MM.1S (cell line): ENCODE results near the gene KIAA0513.

Experiments used
- DNase-seq: peaks from one replicate; pipeline ENCODE4 v3.0.0-alpha.2; 2015
- H2AFZ ChIP-seq: fragments of 300-600 bp; sonication (generic); 2 replicates; pipeline ENCODE4 v1.6.0; 2016; ENCODE audit warnings: antibody characterized with exemption, low read length
- H3F3A ChIP-seq: fragments of 300-600 bp; sonication (generic); 2 replicates; pipeline ENCODE4 v1.6.1; 2016; ENCODE audit warnings: mild to moderate bottlenecking, antibody characterized with exemption, low read length, moderate library complexity, mixed read lengths; ENCODE audit not compliant: insufficient read depth
- H3K27ac ChIP-seq: fragments of 300-600 bp; sonication (generic); 2 replicates; pipeline ENCODE4 v1.5.1; 2016; ENCODE audit warnings: mild to moderate bottlenecking, low read length
- H3K27me3 ChIP-seq: fragments of 300-600 bp; sonication (generic); replicated peaks from 2 replicates; pipeline ENCODE4 v1.6.0; 2016; ENCODE audit warnings: low read length; ENCODE audit not compliant: insufficient read depth
- H3K36me3 ChIP-seq: fragments of 300-600 bp; sonication (generic); replicated peaks from 2 replicates; pipeline ENCODE4 v1.6.1; 2016; ENCODE audit warnings: mild to moderate bottlenecking, low read length, mixed read lengths; ENCODE audit not compliant: insufficient read depth
- H3K4me1 ChIP-seq: fragments of 300-600 bp; sonication (generic); 2 replicates; pipeline ENCODE4 v1.6.1; 2016; ENCODE audit warnings: low read length, mixed read lengths
- H3K4me2 ChIP-seq: fragments of 300-600 bp; sonication (generic); 2 replicates; pipeline ENCODE4 v1.6.0; 2016; ENCODE audit warnings: low read depth, low read length
- H3K4me3 ChIP-seq: fragments of 300-600 bp; sonication (generic); 2 replicates; pipeline ENCODE4 v1.5.1; 2016; ENCODE audit warnings: low read length, mixed read lengths
- H3K79me2 ChIP-seq: fragments of 300-600 bp; sonication (generic); 2 replicates; pipeline ENCODE4 v1.6.1; 2016; ENCODE audit warnings: mixed run types, low read length, mixed read lengths
- H3K9ac ChIP-seq: fragments of 300-600 bp; sonication (generic); 2 replicates; pipeline ENCODE4 v1.6.1; 2016; ENCODE audit warnings: low read length, mixed read lengths
- H3K9me2 ChIP-seq: fragments of 300-600 bp; sonication (generic); replicated peaks from 2 replicates; pipeline ENCODE4 v1.6.1; 2016; ENCODE audit warnings: mild to moderate bottlenecking, low read length, mixed read lengths; ENCODE audit not compliant: insufficient read depth
- H3K9me3 ChIP-seq: fragments of 300-600 bp; sonication (generic); replicated peaks from 2 replicates; pipeline ENCODE4 v1.6.1; 2016; ENCODE audit warnings: mild to moderate bottlenecking, low read length, mixed read lengths; ENCODE audit not compliant: insufficient read depth
- H4K20me1 ChIP-seq: fragments of 300-600 bp; sonication (generic); 2 replicates; pipeline ENCODE4 v1.6.1; 2016; ENCODE audit warnings: mild to moderate bottlenecking, low read length, moderate library complexity, mixed read lengths; ENCODE audit not compliant: insufficient read depth
- CTCF ChIP-seq: fragments of 300-600 bp; sonication (generic); IDR thresholded peaks from 2 replicates; pipeline ENCODE4 v1.5.1; 2016; ENCODE audit warnings: antibody characterized with exemption, low read length, mixed read lengths
- EZH2 ChIP-seq: fragments of 300-600 bp; sonication (generic); optimal IDR thresholded peaks from 2 replicates; pipeline ENCODE3; 2017; ENCODE audit warnings: low read depth, mild to moderate bottlenecking, antibody characterized with exemption, low read length, mixed read lengths
- EZH2phosphoT487 ChIP-seq: fragments of 300-600 bp; sonication (generic); IDR thresholded peaks from 2 replicates; pipeline ENCODE4 v1.6.1; 2018; ENCODE audit warnings: antibody characterized with exemption, low read length

Gene KIAA0513

DNA sequence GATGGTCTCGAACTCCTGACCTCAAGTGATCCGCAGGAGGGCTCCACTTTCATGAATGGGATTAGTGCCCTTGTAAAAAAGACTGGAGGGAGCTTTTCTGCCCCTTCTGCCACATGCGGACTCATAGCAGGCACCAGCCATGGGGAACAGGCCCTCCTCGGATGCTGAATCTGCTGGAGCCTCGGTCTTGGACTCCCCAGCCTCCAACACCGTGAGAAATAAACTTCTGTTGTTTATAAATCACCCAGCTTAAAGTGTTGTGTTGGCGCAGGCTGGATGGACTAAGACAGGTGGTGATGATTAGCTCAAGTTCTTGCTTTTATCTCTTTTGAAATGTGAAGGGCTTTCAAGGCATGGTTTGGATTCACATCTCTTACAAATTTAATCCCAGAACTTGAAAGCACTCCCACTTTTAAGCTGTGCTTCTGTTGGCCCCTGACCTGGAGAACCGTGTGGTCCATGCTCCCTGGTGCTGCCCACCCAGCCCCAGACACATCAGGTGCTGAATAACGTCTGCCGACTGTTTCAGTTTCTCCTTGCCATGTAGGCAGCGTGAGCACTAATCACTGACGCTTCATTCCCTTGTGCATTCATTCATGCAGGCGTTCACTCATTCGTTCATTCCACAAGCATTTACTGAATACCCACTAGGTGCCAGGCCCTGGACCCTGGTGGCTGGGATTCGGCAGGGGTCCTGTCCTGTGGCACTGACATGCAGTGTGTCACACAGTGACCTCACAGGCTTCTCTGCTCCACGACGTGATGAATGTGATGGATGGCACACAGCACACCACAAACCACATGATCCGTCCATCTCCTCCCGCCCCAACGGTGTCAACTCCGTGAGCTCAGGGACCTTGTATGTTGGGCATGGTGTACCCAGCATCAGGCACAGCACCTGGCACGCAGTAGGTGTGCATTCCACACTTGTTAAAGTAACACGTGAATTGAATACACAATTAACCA, 75.8 kb downstream of the KIAA0513 start:
- H3K9me3 ChIP-seq: no peaks in the 10 kb centered on the region
- no peak overlapping the region for H3K9ac ChIP-seq
- no peaks in the 10 kb centered on the region for H3K79me2 ChIP-seq
- no peak overlapping the region for H2AFZ ChIP-seq
- TF ChIP-seq CTCF (no peak), EZH2 (no peak), EZH2phosphoT487 (no peak)
- no peak overlapping the region for H3K27ac ChIP-seq
- no peaks in the 10 kb centered on the region for H3K9me2 ChIP-seq
- no peaks in the 10 kb centered on the region for H3K36me3 ChIP-seq
- no peaks in the 10 kb centered on the region for H4K20me1 ChIP-seq
- no peak overlapping the region for H3K4me3 ChIP-seq
- H3K4me2 ChIP-seq: no peak overlapping the region
- H3F3A ChIP-seq: no peaks in the 10 kb centered on the region
- H3K27me3 ChIP-seq: peaks cover 21% of the 10 kb centered on the region
- DNase-seq: no peak
- H3K4me1 ChIP-seq: no peaks in the 10 kb centered on the region

DNA sequence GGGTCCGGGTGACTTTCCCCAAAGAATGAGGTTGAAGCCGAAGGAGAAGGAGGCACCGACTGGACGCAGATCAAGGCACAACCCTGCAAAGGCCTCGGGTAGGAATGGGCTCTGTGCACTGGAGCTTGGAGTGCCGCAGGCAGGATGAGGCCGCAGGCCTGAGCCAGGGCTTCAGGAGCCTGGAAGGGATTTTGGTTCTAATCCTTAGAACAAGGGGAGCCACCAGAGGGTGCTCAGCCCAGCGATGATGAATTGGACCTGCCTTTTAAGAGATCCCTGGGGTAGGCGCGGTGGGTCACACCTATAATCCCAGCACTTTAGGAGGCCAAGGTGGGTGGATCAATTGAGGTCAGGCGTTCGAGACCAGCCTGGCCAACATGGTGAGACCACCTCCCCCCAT, 76.6 kb downstream of the KIAA0513 start:
- no peaks in the 10 kb centered on the region for H3K4me1 ChIP-seq
- no peak overlapping the region for H3K9ac ChIP-seq
- DNase-seq: no peak
- H3K4me3 ChIP-seq: no peak overlapping the region
- H3K27me3 ChIP-seq: peaks cover 21% of the 10 kb centered on the region
- no peaks in the 10 kb centered on the region for H3F3A ChIP-seq
- no peaks in the 10 kb centered on the region for H4K20me1 ChIP-seq
- TF ChIP-seq EZH2phosphoT487: no peak
- no peak for TF ChIP-seq EZH2
- no peak for TF ChIP-seq CTCF
- no peak overlapping the region for H3K4me2 ChIP-seq
- no peaks in the 10 kb centered on the region for H3K36me3 ChIP-seq
- H3K9me3 ChIP-seq: no peaks in the 10 kb centered on the region
- H3K79me2 ChIP-seq: no peaks in the 10 kb centered on the region
- no peaks in the 10 kb centered on the region for H3K9me2 ChIP-seq
- H3K27ac ChIP-seq: no peak overlapping the region
- no peak overlapping the region for H2AFZ ChIP-seq

DNA sequence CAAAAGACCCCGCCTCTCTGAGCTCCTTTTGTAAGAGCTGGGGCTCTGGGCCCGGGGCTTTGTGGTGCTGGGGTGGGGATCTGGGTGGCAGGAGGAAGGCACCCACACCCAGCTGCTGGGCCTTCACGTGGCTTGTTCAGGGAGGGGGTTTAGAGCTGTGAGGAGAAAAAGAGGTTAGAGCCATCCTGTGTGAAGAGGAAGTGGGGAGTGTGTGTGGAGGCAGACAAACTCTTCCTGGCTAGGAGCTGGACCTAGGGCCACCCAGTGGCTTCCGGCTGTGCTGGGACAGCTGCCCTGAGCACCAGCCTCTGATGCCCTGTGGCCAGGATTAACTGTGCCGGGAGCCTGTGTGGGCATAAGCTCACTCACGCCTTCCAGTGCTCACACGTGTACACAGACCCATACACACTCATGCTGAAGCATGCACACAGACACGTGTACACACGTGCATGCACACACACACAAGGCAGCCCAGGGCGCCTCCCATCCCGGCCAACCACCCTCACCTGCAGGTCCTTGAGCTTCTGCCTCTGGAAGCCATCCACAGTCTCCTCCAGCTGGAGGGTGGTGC, 77.3 kb downstream of the KIAA0513 start:
- no peak for DNase-seq
- no peaks in the 10 kb centered on the region for H3K4me1 ChIP-seq
- H3K4me3 ChIP-seq: no peak overlapping the region
- H3F3A ChIP-seq: no peaks in the 10 kb centered on the region
- no peaks in the 10 kb centered on the region for H4K20me1 ChIP-seq
- TF ChIP-seq CTCF (no peak), EZH2 (no peak), EZH2phosphoT487 (no peak)
- H3K9me3 ChIP-seq: no peaks in the 10 kb centered on the region
- H3K9ac ChIP-seq: no peak overlapping the region
- no peaks in the 10 kb centered on the region for H3K36me3 ChIP-seq
- H3K9me2 ChIP-seq: no peaks in the 10 kb centered on the region
- H3K79me2 ChIP-seq: no peaks in the 10 kb centered on the region
- no peak overlapping the region for H3K4me2 ChIP-seq
- H2AFZ ChIP-seq: no peak overlapping the region
- H3K27ac ChIP-seq: no peak overlapping the region
- peaks cover 24% of the 10 kb centered on the region for H3K27me3 ChIP-seq
